Stimulated activated naive CD8-positive, alpha-beta T cell treated with anti-CD3 and anti-CD28 coated beads, Interleukin-15, Interleukin-2, amounts not matched to agents 100 ng/mL and 50 ng/mL, for 24 hours (primary cell): ENCODE data around the gene C14orf93.
A peak's percentile ranks its signal among the peaks of the same experiment; 100 is the strongest.

ENCODE experiments used
- H3K27ac Mint-ChIP-seq: one replicate; pipeline ENCODE4 v1.8.0; 2021; ENCODE audit warnings: mild to moderate bottlenecking, mixed read lengths
- H3K27me3 Mint-ChIP-seq: one replicate; pipeline ENCODE4 v1.8.0; 2021; ENCODE audit warnings: mixed read lengths
- H3K36me3 Mint-ChIP-seq: one replicate; pipeline ENCODE4 v1.8.0; 2021; ENCODE audit warnings: low read depth, mixed read lengths
- H3K4me1 Mint-ChIP-seq: one replicate; pipeline ENCODE4 v1.8.0; 2021; ENCODE audit warnings: low read depth, mixed read lengths
- H3K4me3 Mint-ChIP-seq: one replicate; pipeline ENCODE4 v1.8.0; 2021; ENCODE audit warnings: mild to moderate bottlenecking, mixed read lengths
- H3K9me3 Mint-ChIP-seq: one replicate; pipeline ENCODE4 v1.8.0; 2021; ENCODE audit warnings: mixed read lengths

The C14orf93 gene

GRCh38 chr14:23034498-23035302 lies 24.8 kb upstream of the C14orf93 start, which contains the start of gene PSMB5:
PSMB5 (minus strand) TSS chr14:23034900; CDS start chr14:23034881, 19 bp downstream.
- peaks cover 7% of the 10 kb centered on the region for H3K9me3 Mint-ChIP-seq
- H3K36me3 Mint-ChIP-seq, result peaks cover 30% of the 10 kb centered on the region
- H3K4me3 Mint-ChIP-seq, result peak within 1 kb of the TSS; percentile 94
- H3K27me3 Mint-ChIP-seq, result no peaks in the 10 kb centered on the region
- peak within 1 kb of the TSS; percentile 97 for H3K27ac Mint-ChIP-seq
- H3K4me1 Mint-ChIP-seq, result peaks cover 36% of the 10 kb centered on the region

- Mint-ChIP-seq H3K27ac (peak overlapping the region; percentile 97), H3K9me3 (peaks cover 7% of the 10 kb centered on the region), H3K36me3 (peaks cover 36% of the 10 kb centered on the region), H3K4me3 (peak overlapping the region; percentile 94), H3K27me3 (no peaks in the 10 kb centered on the region), H3K4me1 (peaks cover 42% of the 10 kb centered on the region)
Measured at GRCh38 chr14:23033801-23034497, 24.0 kb upstream of the C14orf93 start.

- peaks cover 41% of the 10 kb centered on the region for H3K36me3 Mint-ChIP-seq
- H3K27me3 Mint-ChIP-seq, result no peaks in the 10 kb centered on the region
- H3K27ac Mint-ChIP-seq, result peak overlapping the region; percentile 97
- H3K9me3 Mint-ChIP-seq, result peaks cover 7% of the 10 kb centered on the region
- H3K4me1 Mint-ChIP-seq, result peaks cover 47% of the 10 kb centered on the region
- H3K4me3 Mint-ChIP-seq, result peak overlapping the region; percentile 94
Measured at GRCh38 chr14:23033251-23033727, 23.3 kb upstream of the C14orf93 start.

GRCh38 chr14:23030936-23031335 lies 21.0 kb upstream of the C14orf93 start:
- H3K4me3 Mint-ChIP-seq, result no peak overlapping the region
- H3K36me3 Mint-ChIP-seq, result peaks cover 55% of the 10 kb centered on the region
- H3K27ac Mint-ChIP-seq, result no peak overlapping the region
- H3K27me3 Mint-ChIP-seq, result no peaks in the 10 kb centered on the region
- peaks cover 59% of the 10 kb centered on the region for H3K4me1 Mint-ChIP-seq
- peaks cover 7% of the 10 kb centered on the region for H3K9me3 Mint-ChIP-seq

GRCh38 chr14:23028799-23029198 lies 18.9 kb upstream of the C14orf93 start:
- H3K36me3 Mint-ChIP-seq, result peaks cover 69% of the 10 kb centered on the region
- no peaks in the 10 kb centered on the region for H3K27me3 Mint-ChIP-seq
- H3K9me3 Mint-ChIP-seq, result no peaks in the 10 kb centered on the region
- H3K4me1 Mint-ChIP-seq, result peaks cover 69% of the 10 kb centered on the region
- H3K27ac Mint-ChIP-seq, result peak overlapping the region; percentile 68
- H3K4me3 Mint-ChIP-seq, result peak overlapping the region; percentile 44

- Mint-ChIP-seq H3K36me3 (peaks cover 61% of the 10 kb centered on the region), H3K27ac (peak overlapping the region; percentile 72), H3K4me1 (peaks cover 61% of the 10 kb centered on the region), H3K27me3 (no peaks in the 10 kb centered on the region), H3K9me3 (no peaks in the 10 kb centered on the region), H3K4me3 (peak overlapping the region; percentile 5)
Measured at GRCh38 chr14:23025151-23025814, 15.3 kb upstream of the C14orf93 start.

- H3K27ac Mint-ChIP-seq, result peak overlapping the region; percentile 72
- H3K27me3 Mint-ChIP-seq, result no peaks in the 10 kb centered on the region
- H3K36me3 Mint-ChIP-seq, result peaks cover 61% of the 10 kb centered on the region
- no peaks in the 10 kb centered on the region for H3K9me3 Mint-ChIP-seq
- H3K4me1 Mint-ChIP-seq, result peaks cover 61% of the 10 kb centered on the region
- no peak overlapping the region for H3K4me3 Mint-ChIP-seq
Measured at GRCh38 chr14:23024612-23025075, 14.7 kb upstream of the C14orf93 start.

GRCh38 chr14:23023795-23024152 lies 13.8 kb upstream of the C14orf93 start:
- Mint-ChIP-seq H3K27ac (no peak overlapping the region), H3K4me3 (no peak overlapping the region), H3K9me3 (no peaks in the 10 kb centered on the region), H3K4me1 (peaks cover 53% of the 10 kb centered on the region), H3K27me3 (no peaks in the 10 kb centered on the region), H3K36me3 (peaks cover 53% of the 10 kb centered on the region)

- Mint-ChIP-seq H3K27ac (peak overlapping the region; percentile 47), H3K36me3 (peaks cover 50% of the 10 kb centered on the region), H3K4me3 (no peak overlapping the region), H3K9me3 (no peaks in the 10 kb centered on the region), H3K27me3 (no peaks in the 10 kb centered on the region), H3K4me1 (peaks cover 49% of the 10 kb centered on the region)
Measured at GRCh38 chr14:23023022-23023794, 13.3 kb upstream of the C14orf93 start.

GRCh38 chr14:23021889-23022442 lies 12.0 kb upstream of the C14orf93 start:
- Mint-ChIP-seq H3K27me3 (no peaks in the 10 kb centered on the region), H3K27ac (peak overlapping the region; percentile 10), H3K4me1 (peaks cover 42% of the 10 kb centered on the region), H3K9me3 (no peaks in the 10 kb centered on the region), H3K36me3 (peaks cover 41% of the 10 kb centered on the region), H3K4me3 (no peak overlapping the region)

GRCh38 chr14:23021434-23021833 lies 11.5 kb upstream of the C14orf93 start:
- H3K4me1 Mint-ChIP-seq, result peaks cover 42% of the 10 kb centered on the region
- H3K36me3 Mint-ChIP-seq, result peaks cover 41% of the 10 kb centered on the region
- no peaks in the 10 kb centered on the region for H3K9me3 Mint-ChIP-seq
- no peak overlapping the region for H3K4me3 Mint-ChIP-seq
- H3K27ac Mint-ChIP-seq, result peak overlapping the region; percentile 10
- H3K27me3 Mint-ChIP-seq, result no peaks in the 10 kb centered on the region

- Mint-ChIP-seq H3K36me3 (peaks cover 31% of the 10 kb centered on the region), H3K4me3 (no peak overlapping the region), H3K27ac (no peak overlapping the region), H3K27me3 (no peaks in the 10 kb centered on the region), H3K9me3 (no peaks in the 10 kb centered on the region), H3K4me1 (peaks cover 33% of the 10 kb centered on the region)
Measured at GRCh38 chr14:23020143-23021128, 10.5 kb upstream of the C14orf93 start.

- no peaks in the 10 kb centered on the region for H3K9me3 Mint-ChIP-seq
- no peak overlapping the region for H3K27ac Mint-ChIP-seq
- H3K4me1 Mint-ChIP-seq, result peaks cover 10% of the 10 kb centered on the region
- no peak overlapping the region for H3K4me3 Mint-ChIP-seq
- H3K36me3 Mint-ChIP-seq, result peaks cover 13% of the 10 kb centered on the region
- no peaks in the 10 kb centered on the region for H3K27me3 Mint-ChIP-seq
Measured at GRCh38 chr14:23018107-23018506, 8.2 kb upstream of the C14orf93 start.
